ENCODE results near the gene DEPDC7.

GRCh38 chr11:33055375-33055774 lies 39.7 kb downstream of the DEPDC7 start:
- no peak for TF ChIP-seq POLR2AphosphoS5 (IDR thresholded peaks at IDR 0.05; ENCODE audit: low read depth)
- TF ChIP-seq CTCF (conservative IDR thresholded peaks at IDR 0.05; ENCODE audit: low read depth in 2 of 2), result no peak
- TF ChIP-seq JUNB (IDR thresholded peaks at IDR 0.05; ENCODE audit: unreplicated experiment), result no peak
- TF ChIP-seq EZH2 (IDR thresholded peaks at IDR 0.05; ENCODE audit: low read depth, unreplicated experiment), result no peak
- no peak for TF ChIP-seq CREB1 (CRISPR knock-in tag; IDR thresholded peaks at IDR 0.05; ENCODE audit: low read depth)
